ENCODE results near the gene SAP130. TPM values are rescaled to one million over a fixed set of nuclear protein-coding genes. Genes with fewer than 3 reads are reported as not detected.

Gene SAP130
- total and polyA plus RNA-seq, 5 donors from 2014 or later = 4.8 to 38.0 (median 7.3) TPM

DNA sequence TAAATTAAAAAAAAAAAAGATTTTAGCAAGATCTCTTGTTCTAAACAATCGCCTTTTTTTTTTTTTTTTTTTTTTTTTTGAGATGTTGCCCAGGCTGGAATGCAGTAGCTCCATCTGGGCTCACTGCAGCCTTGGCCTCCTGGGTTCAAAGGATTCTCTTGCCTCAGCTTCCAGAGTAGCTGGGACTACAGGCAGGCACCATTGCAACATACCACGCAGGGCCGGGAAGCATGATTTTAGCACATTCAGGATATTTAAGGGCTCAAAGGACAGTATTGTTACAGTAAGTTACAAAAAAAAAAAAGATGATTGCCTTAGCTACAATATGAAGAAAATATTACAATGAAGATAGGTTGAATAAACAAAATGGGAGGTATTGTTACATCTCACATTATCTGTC is 29.5 kb upstream of the SAP130 start:
- Mint-ChIP-seq H3K9me3 (peaks cover 0 to 3% (median 0%) of the 10 kb centered on the region in 7 donors), H3K27ac (no peak overlapping the region), H3K4me3 (no peak overlapping the region), H3K4me1 (no peaks in the 10 kb centered on the region), H3K36me3 (no peaks in the 10 kb centered on the region), H3K27me3 (peaks cover 27% of the 10 kb centered on the region)
- H3K36me3 ChIP-seq (ENCODE audit: control insufficient read depth, insufficient read depth, low read length) = no peaks in the 10 kb centered on the region
- H3K27me3 ChIP-seq (ENCODE audit: control insufficient read depth, insufficient read depth, low read length) = no peaks in the 10 kb centered on the region
- ATAC-seq (ENCODE audit: low read depth in 2 of 2) = no peak
- DNase-seq = no peak
- H3K4me3 ChIP-seq (ENCODE audit: low read depth, low read length) = no peak overlapping the region
- H3K9me3 ChIP-seq (ENCODE audit: control insufficient read depth in 2 of 2, low read length in 2 of 2) = no peaks in the 10 kb centered on the region
- H3K4me1 ChIP-seq (ENCODE audit: control insufficient read depth, insufficient read depth, low read length, poor library complexity, severe bottlenecking) = no peaks in the 10 kb centered on the region
- H3K27ac ChIP-seq (ENCODE audit: insufficient read depth, low read length, poor library complexity, severe bottlenecking) = no peak overlapping the region

DNA sequence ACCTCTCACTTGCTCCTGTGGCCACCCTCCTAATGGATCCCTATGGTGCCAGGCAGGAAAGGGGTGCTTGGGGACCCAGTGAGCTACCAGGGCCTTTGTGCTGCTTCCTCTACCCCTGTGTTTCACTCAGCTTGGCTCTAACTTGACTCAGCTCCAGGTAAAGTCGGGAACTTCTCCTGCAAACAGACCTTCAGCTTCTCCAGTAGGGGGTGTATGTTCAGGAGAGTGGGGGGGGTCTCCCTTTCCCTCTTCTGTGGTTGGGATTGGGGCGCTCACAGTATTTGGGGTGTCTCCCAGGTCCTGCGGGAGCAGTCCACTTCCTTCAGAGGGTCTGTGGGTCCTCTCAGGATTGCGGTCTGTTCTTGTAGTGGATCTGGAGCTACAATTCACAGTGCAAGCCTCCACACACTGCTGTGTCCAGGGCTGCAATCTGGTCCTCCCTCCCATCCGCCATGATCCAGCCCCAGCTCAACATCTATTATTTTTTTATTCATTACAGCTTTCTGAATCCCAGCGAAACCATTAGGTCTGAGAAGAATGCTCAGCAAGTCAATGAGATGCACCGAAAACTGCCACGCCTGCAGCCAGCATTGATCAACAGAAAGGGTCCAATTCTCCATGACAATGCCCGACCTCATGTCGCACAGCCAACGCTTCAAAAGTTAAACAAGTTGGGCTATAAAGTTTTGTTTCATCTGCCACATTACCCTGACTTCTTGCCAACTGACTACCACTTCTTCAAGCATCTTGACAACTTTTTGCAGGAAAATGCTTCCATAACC is 26.4 kb upstream of the SAP130 start:
- Mint-ChIP-seq H3K4me1 (no peaks in the 10 kb centered on the region), H3K27ac (no peak overlapping the region), H3K36me3 (peaks cover 6% of the 10 kb centered on the region), H3K27me3 (peaks cover 43% of the 10 kb centered on the region), H3K9me3 (peaks cover 0 to 13% (median 9%) of the 10 kb centered on the region in 7 donors), H3K4me3 (no peak overlapping the region)
- no peak for ATAC-seq (ENCODE audit: low read depth in 2 of 2)
- Histone ChIP-seq H3K4me3 (ENCODE audit: low read depth, low read length) (no peak overlapping the region), H3K27me3 (ENCODE audit: control insufficient read depth, insufficient read depth, low read length) (peaks cover 7% of the 10 kb centered on the region), H3K4me1 (ENCODE audit: control insufficient read depth, insufficient read depth, low read length, poor library complexity, severe bottlenecking) (no peaks in the 10 kb centered on the region), H3K9me3 (ENCODE audit: control insufficient read depth in 2 of 2, low read length in 2 of 2) (peaks cover 3 to 4% of the 10 kb centered on the region in 2 experiments), H3K36me3 (ENCODE audit: control insufficient read depth, insufficient read depth, low read length) (no peaks in the 10 kb centered on the region), H3K27ac (ENCODE audit: insufficient read depth, low read length, poor library complexity, severe bottlenecking) (no peak overlapping the region)
- DNase-seq = no peak

DNA sequence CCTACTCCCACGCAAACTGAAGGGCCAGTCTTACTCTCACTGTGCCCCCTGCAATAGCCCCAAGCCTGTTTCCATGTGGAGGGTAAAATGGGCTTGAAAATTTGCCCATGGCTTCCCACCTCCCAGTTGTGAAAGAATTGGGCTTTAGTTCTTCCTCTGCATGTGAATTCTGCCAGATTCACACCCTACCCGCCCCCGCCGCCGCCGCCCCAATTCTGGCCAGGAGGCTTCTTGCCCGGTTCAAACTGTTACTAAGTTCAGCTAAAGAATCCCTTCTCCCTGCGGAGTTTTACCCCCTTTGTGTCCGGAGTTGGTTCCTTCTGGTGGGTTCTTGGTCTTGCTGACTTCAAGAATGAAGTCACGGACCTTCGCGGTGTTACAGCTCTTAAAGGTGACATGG is 25.5 kb upstream of the SAP130 start:
- ATAC-seq (ENCODE audit: low read depth in 2 of 2) = no peak
- Histone ChIP-seq H3K27ac (ENCODE audit: insufficient read depth, low read length, poor library complexity, severe bottlenecking) (no peak overlapping the region), H3K4me3 (ENCODE audit: low read depth, low read length) (no peak overlapping the region), H3K9me3 (ENCODE audit: control insufficient read depth in 2 of 2, low read length in 2 of 2) (peaks cover 4 to 5% of the 10 kb centered on the region in 2 experiments), H3K36me3 (ENCODE audit: control insufficient read depth, insufficient read depth, low read length) (no peaks in the 10 kb centered on the region), H3K4me1 (ENCODE audit: control insufficient read depth, insufficient read depth, low read length, poor library complexity, severe bottlenecking) (no peaks in the 10 kb centered on the region), H3K27me3 (ENCODE audit: control insufficient read depth, insufficient read depth, low read length) (peaks cover 7% of the 10 kb centered on the region)
- peaks cover 6% of the 10 kb centered on the region for H3K36me3 Mint-ChIP-seq
- peaks cover 44% of the 10 kb centered on the region for H3K27me3 Mint-ChIP-seq
- H3K4me1 Mint-ChIP-seq = no peaks in the 10 kb centered on the region
- no peak overlapping the region for H3K4me3 Mint-ChIP-seq
- no peak overlapping the region for H3K27ac Mint-ChIP-seq
- H3K9me3 Mint-ChIP-seq = peaks cover 0 to 13% (median 11%) of the 10 kb centered on the region in 7 donors
- no peak for DNase-seq

DNA sequence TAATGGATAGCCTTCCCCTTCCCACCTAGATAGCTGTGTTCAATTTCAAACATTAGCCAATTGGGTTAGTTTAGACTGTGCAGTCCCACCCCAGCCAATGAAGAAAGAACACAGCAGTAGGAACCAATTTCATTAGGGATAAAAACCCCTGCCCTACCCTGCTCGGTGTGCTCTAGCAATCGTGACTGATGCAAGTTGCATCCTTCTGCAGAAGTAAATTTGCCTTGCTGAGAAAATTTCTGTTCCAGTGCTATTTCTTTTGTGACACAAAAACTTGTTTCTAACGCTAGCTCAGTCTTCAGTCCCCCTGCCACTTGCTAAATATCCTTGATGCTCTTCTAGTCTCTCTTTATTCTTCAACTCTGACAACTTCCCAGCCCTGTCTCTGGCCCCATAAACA is 15.2 kb upstream of the SAP130 start:
- H3K9me3 Mint-ChIP-seq = peaks cover 0 to 32% (median 7%) of the 10 kb centered on the region in 7 donors
- DNase-seq (no peak), ATAC-seq (ENCODE audit: low read depth in 2 of 2) (no peak)
- no peak overlapping the region for H3K27ac ChIP-seq (ENCODE audit: insufficient read depth, low read length, poor library complexity, severe bottlenecking)
- H3K4me3 Mint-ChIP-seq = no peak overlapping the region
- H3K27me3 Mint-ChIP-seq = peaks cover 23% of the 10 kb centered on the region
- H3K4me1 ChIP-seq (ENCODE audit: control insufficient read depth, insufficient read depth, low read length, poor library complexity, severe bottlenecking) = no peaks in the 10 kb centered on the region
- no peaks in the 10 kb centered on the region for H3K36me3 ChIP-seq (ENCODE audit: control insufficient read depth, insufficient read depth, low read length)
- peaks cover 13 to 25% of the 10 kb centered on the region in 2 experiments for H3K9me3 ChIP-seq (ENCODE audit: control insufficient read depth in 2 of 2, low read length in 2 of 2)
- no peak overlapping the region for H3K4me3 ChIP-seq (ENCODE audit: low read depth, low read length)
- no peaks in the 10 kb centered on the region for H3K4me1 Mint-ChIP-seq
- no peak overlapping the region for H3K27ac Mint-ChIP-seq
- peaks cover 4% of the 10 kb centered on the region for H3K27me3 ChIP-seq (ENCODE audit: control insufficient read depth, insufficient read depth, low read length)
- peaks cover 5% of the 10 kb centered on the region for H3K36me3 Mint-ChIP-seq

DNA sequence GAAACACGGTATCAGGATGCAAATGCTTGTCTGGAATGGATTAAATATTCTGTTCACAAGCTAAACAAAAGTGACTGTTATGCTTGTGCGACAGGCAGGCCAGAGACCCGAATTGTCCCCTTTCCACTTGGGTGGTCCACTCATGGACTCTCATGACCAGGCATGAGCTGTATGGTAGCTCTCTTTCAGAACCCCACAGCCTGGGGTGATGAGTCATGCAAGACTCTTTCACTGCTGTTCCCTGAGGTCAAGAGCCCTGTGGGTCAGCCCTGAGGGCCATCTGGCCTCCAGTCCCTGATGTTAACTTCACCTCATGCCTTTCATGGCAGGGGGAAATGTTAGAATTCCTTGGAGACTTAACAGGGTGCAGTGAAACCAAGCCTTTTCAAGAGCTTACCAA is 13.7 kb upstream of the SAP130 start:
- Mint-ChIP-seq H3K27me3 (peaks cover 30% of the 10 kb centered on the region), H3K9me3 (peaks cover 0 to 45% (median 14%) of the 10 kb centered on the region in 7 donors), H3K4me3 (no peak overlapping the region), H3K4me1 (no peaks in the 10 kb centered on the region), H3K36me3 (peaks cover 12% of the 10 kb centered on the region), H3K27ac (no peak overlapping the region)
- DNase-seq = no peak
- no peak overlapping the region for H3K27ac ChIP-seq (ENCODE audit: insufficient read depth, low read length, poor library complexity, severe bottlenecking)
- no peak overlapping the region for H3K4me3 ChIP-seq (ENCODE audit: low read depth, low read length)
- H3K27me3 ChIP-seq (ENCODE audit: control insufficient read depth, insufficient read depth, low read length) = peaks cover 4% of the 10 kb centered on the region
- H3K36me3 ChIP-seq (ENCODE audit: control insufficient read depth, insufficient read depth, low read length) = no peaks in the 10 kb centered on the region
- no peak for ATAC-seq (ENCODE audit: low read depth in 2 of 2)
- no peaks in the 10 kb centered on the region for H3K4me1 ChIP-seq (ENCODE audit: control insufficient read depth, insufficient read depth, low read length, poor library complexity, severe bottlenecking)
- H3K9me3 ChIP-seq (ENCODE audit: control insufficient read depth in 2 of 2, low read length in 2 of 2) = peaks cover 27 to 39% of the 10 kb centered on the region in 2 experiments

DNA sequence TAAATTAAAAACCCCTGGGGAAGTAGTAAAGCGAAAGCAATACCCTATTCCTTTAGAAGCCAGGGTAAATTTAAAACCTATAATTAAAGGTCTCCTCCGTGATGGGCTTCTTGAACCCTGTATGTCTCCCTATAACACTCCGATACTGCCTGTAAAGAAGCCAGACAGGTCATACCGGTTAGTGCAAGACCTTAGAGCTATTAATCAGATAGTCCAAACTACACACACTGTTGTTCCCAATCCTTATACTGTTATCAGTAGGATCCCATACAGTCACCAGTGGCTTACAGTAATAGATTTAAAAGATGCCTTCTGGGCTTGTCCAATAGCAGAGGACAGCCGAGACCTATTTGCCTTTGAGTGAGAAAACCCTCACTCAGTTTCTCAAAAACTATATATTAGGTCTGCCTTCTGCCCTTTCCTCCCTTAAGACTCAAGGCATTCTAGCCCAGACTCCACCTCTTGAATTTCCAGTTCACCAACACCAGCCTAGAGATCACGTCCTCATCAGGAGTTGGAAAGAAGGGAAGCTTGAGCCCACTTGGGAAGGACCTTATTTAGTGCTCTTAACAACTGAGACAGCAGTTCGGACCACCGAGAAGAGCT is 12.4 kb upstream of the SAP130 start:
- Mint-ChIP-seq H3K27ac (no peak overlapping the region), H3K4me3 (no peak overlapping the region), H3K9me3 (peaks cover 0 to 51% (median 17%) of the 10 kb centered on the region in 7 donors), H3K4me1 (no peaks in the 10 kb centered on the region), H3K36me3 (peaks cover 15% of the 10 kb centered on the region), H3K27me3 (peaks cover 25% of the 10 kb centered on the region)
- H3K4me3 ChIP-seq (ENCODE audit: low read depth, low read length) = no peak overlapping the region
- DNase-seq (no peak), ATAC-seq (ENCODE audit: low read depth in 2 of 2) (no peak)
- H3K4me1 ChIP-seq (ENCODE audit: control insufficient read depth, insufficient read depth, low read length, poor library complexity, severe bottlenecking) = no peaks in the 10 kb centered on the region
- H3K27me3 ChIP-seq (ENCODE audit: control insufficient read depth, insufficient read depth, low read length) = peaks cover 4% of the 10 kb centered on the region
- peaks cover 31 to 44% of the 10 kb centered on the region in 2 experiments for H3K9me3 ChIP-seq (ENCODE audit: control insufficient read depth in 2 of 2, low read length in 2 of 2)
- H3K27ac ChIP-seq (ENCODE audit: insufficient read depth, low read length, poor library complexity, severe bottlenecking) = no peak overlapping the region
- H3K36me3 ChIP-seq (ENCODE audit: control insufficient read depth, insufficient read depth, low read length) = no peaks in the 10 kb centered on the region

DNA sequence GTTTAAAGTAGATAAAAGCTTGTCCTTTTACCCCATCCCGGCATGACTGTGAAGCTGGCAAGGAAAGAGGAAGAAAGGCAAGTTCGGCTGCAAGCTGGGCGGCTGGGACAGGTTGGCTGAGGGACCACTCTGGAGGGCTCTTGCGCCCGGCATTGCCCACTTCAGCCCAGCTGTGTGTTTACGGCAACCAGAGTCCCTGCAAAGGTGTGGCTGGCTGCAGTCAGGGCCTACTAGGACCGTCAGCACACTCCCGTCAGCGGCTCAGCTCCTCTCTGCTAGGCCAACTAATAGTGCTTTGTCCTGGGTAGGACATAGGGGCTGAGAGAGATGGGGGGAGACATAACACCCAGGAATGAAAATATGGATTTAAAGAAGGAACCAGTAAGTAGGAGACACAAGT is 11.7 kb upstream of the SAP130 start:
- H3K9me3 ChIP-seq (ENCODE audit: control insufficient read depth in 2 of 2, low read length in 2 of 2) = peaks cover 31 to 44% of the 10 kb centered on the region in 2 experiments
- H3K27me3 ChIP-seq (ENCODE audit: control insufficient read depth, insufficient read depth, low read length) = peaks cover 4% of the 10 kb centered on the region
- no peak overlapping the region for H3K27ac ChIP-seq (ENCODE audit: insufficient read depth, low read length, poor library complexity, severe bottlenecking)
- no peaks in the 10 kb centered on the region for H3K4me1 ChIP-seq (ENCODE audit: control insufficient read depth, insufficient read depth, low read length, poor library complexity, severe bottlenecking)
- H3K36me3 Mint-ChIP-seq = peaks cover 15% of the 10 kb centered on the region
- DNase-seq (no peak), ATAC-seq (ENCODE audit: low read depth in 2 of 2) (no peak)
- no peaks in the 10 kb centered on the region for H3K4me1 Mint-ChIP-seq
- H3K9me3 Mint-ChIP-seq = peaks cover 0 to 51% (median 17%) of the 10 kb centered on the region in 7 donors
- H3K27ac Mint-ChIP-seq = no peak overlapping the region
- H3K36me3 ChIP-seq (ENCODE audit: control insufficient read depth, insufficient read depth, low read length) = no peaks in the 10 kb centered on the region
- no peak overlapping the region for H3K4me3 ChIP-seq (ENCODE audit: low read depth, low read length)
- peaks cover 22% of the 10 kb centered on the region for H3K27me3 Mint-ChIP-seq
- no peak overlapping the region for H3K4me3 Mint-ChIP-seq
